Naive thymus-derived CD4-positive, alpha-beta T cell (primary cell): ENCODE data around the gene DENND6A. TPM values are rescaled to one million over a fixed set of nuclear protein-coding genes. Genes with fewer than 3 reads are reported as not detected.
"Not testable (repeated sequence)": the region's sequence is repeated elsewhere in the genome, so short reads cannot be mapped to it uniquely, and the experiment has no call there.

Experiments used
- ATAC-seq: fragments of 150-1000 bp; cut with Tn5 transposase; 2 replicates; pipeline ENCODE4 v1.10.0; 2021; ENCODE audit warnings: mild to moderate bottlenecking, moderate library complexity
- CTCF ChIA-PET: fragments of 350-600 bp; sonication (Branson Sonifier 250); formaldehyde crosslinking; loops from one replicate; lab custom pipeline; 2021; ENCODE audit warnings: antibody characterized with exemption; lab: Charles Lee
- POLR2A ChIA-PET: fragments of 350-600 bp; sonication (Branson Sonifier 250); formaldehyde crosslinking; loops from one replicate; lab custom pipeline; 2021; ENCODE audit warnings: antibody characterized with exemption, inconsistent platforms; lab: Charles Lee
- DNase-seq, 9 donors: peaks; one replicate each; pipeline versions ENCODE4 v3.0.0 to v3.0.0-alpha.2; 2020 to 2022; ENCODE audit warnings: mixed read lengths in 1 of 9
- H3K27ac ChIP-seq: one replicate; pipeline ENCODE4 v1.7.0; 2013; ENCODE audit warnings: mild to moderate bottlenecking, low read depth, low read length, moderate library complexity
- H3K27me3 ChIP-seq, 2 donors: one replicate each; pipeline ENCODE4 v1.7.0; 2013; ENCODE audit warnings: low read length in 2 of 2, mild to moderate bottlenecking in 2 of 2, moderate library complexity in 2 of 2; ENCODE audit not compliant: control insufficient read depth in 2 of 2, insufficient read depth in 2 of 2
- H3K36me3 ChIP-seq, 3 experiments: 1 replicate in 2 of 3; 2 replicates in 1 of 3; pipeline ENCODE4 v1.7.0; 2013; ENCODE audit warnings: low read length in 3 of 3, mild to moderate bottlenecking in 3 of 3, moderate library complexity in 1 of 3; ENCODE audit not compliant: insufficient read depth in 3 of 3, control insufficient read depth in 2 of 3
- H3K4me1 ChIP-seq, 2 donors: one replicate each; pipeline ENCODE4 v1.7.0; 2013; ENCODE audit warnings: low read length in 2 of 2, mild to moderate bottlenecking in 2 of 2, moderate library complexity in 1 of 2; ENCODE audit not compliant: control insufficient read depth in 2 of 2, insufficient read depth in 2 of 2
- H3K4me3 ChIP-seq: 2 replicates; pipeline ENCODE4 v1.7.0; 2013; ENCODE audit warnings: mild to moderate bottlenecking, low read length
- H3K9me3 ChIP-seq, 3 experiments: 1 replicate in 2 of 3; 2 replicates in 1 of 3; pipeline ENCODE4 v1.7.0; 2013; ENCODE audit warnings: low read length in 3 of 3; ENCODE audit not compliant: control insufficient read depth in 2 of 3
- H3K27ac Mint-ChIP-seq, 9 donors: one replicate each; pipeline ENCODE4 v1.8.0; 2020 to 2022; ENCODE audit warnings: mixed read lengths in 9 of 9, mild to moderate bottlenecking in 8 of 9, moderate library complexity in 5 of 9, inconsistent platforms in 2 of 9
- H3K27me3 Mint-ChIP-seq, 5 donors: one replicate each; pipeline ENCODE4 v1.8.0; 2021 to 2022; ENCODE audit warnings: mixed read lengths in 5 of 5, mild to moderate bottlenecking in 1 of 5
- H3K36me3 Mint-ChIP-seq, 5 donors: one replicate each; pipeline ENCODE4 v1.8.0; 2020 to 2022; ENCODE audit warnings: mixed read lengths in 5 of 5, mild to moderate bottlenecking in 3 of 5, inconsistent platforms in 1 of 5
- H3K4me1 Mint-ChIP-seq, 7 donors: one replicate each; pipeline ENCODE4 v1.8.0; 2020 to 2022; ENCODE audit warnings: mixed read lengths in 7 of 7, mild to moderate bottlenecking in 3 of 7, inconsistent platforms in 1 of 7
- H3K4me3 Mint-ChIP-seq, 10 donors: one replicate each; pipeline ENCODE4 v1.8.0; 2020 to 2022; ENCODE audit warnings: mild to moderate bottlenecking in 10 of 10, mixed read lengths in 10 of 10, moderate library complexity in 6 of 10, inconsistent platforms in 2 of 10
- H3K9me3 Mint-ChIP-seq, 11 donors: one replicate each; pipeline ENCODE4 v1.8.0; 2020 to 2022; ENCODE audit warnings: mixed read lengths in 11 of 11, mild to moderate bottlenecking in 4 of 11, inconsistent platforms in 1 of 11, moderate library complexity in 1 of 11
- intact Hi-C, 2 donors: fragments of 100-400 bp; cut with micrococcal nuclease; formaldehyde crosslinking; loops; one replicate each; pipeline ENCODE4 v1.15.1; 2023
- polyA plus RNA-seq, 2 donors: library from polyadenylated mRNA; unstranded; fragments of 300-500 nt; fragmentation: Illumina TruSeq; gene quantifications; one replicate each; pipeline ENCODE4 v1.2.3, GENCODE V29; 2021
- total RNA-seq, 6 experiments: library from RNA in 5 of 6; stranded (reverse) in 5 of 6; gene quantifications; 1 replicate in 5 of 6; 2 replicates in 1 of 6; pipeline ENCODE4 v1.2.3 and lab custom pipeline; 2021 to 2026

DENND6A gene
- total and polyA plus RNA-seq, 7 experiments from 2014 or later = 24.8 to 76.6 (median 40.8) TPM

- no peak overlapping the region for H3K4me3 ChIP-seq
- Mint-ChIP-seq H3K27me3 (peaks cover 0 to 3% (median 0%) of the 10 kb centered on the region in 5 donors), H3K4me3 (no peak overlapping the region), H3K27ac (no peak overlapping the region), H3K4me1 (peaks cover 0 to 1% (median 0%) of the 10 kb centered on the region in 7 donors), H3K36me3 (no peaks in the 10 kb centered on the region), H3K9me3 (no peaks in the 10 kb centered on the region)
- ChIA-PET POLR2A (interaction anchor here (0.8 kb wide), 1 partner anchor 1024 kb away, joined by 4 read pairs; no protein-coding TSS in a partner anchor), CTCF (no interaction called here)
- intact Hi-C loops = no loop called here
- H3K4me1 ChIP-seq = no peaks in the 10 kb centered on the region
- no peaks in the 10 kb centered on the region for H3K9me3 ChIP-seq
- no peak overlapping the region for H3K27ac ChIP-seq
- no peak for DNase-seq
- ATAC-seq = no peak
- no peaks in the 10 kb centered on the region for H3K36me3 ChIP-seq
- H3K27me3 ChIP-seq = no peaks in the 10 kb centered on the region
Measured at GRCh38 chr3:57717205-57717868, 24.5 kb upstream of the DENND6A start.

GRCh38 chr3:57715686-57716085 is 22.8 kb upstream of the DENND6A start:
- H3K4me3 Mint-ChIP-seq = no peak overlapping the region
- peaks cover 0 to 3% (median 0%) of the 10 kb centered on the region in 5 donors for H3K27me3 Mint-ChIP-seq
- Histone ChIP-seq H3K4me3 (no peak overlapping the region), H3K9me3 (no peaks in the 10 kb centered on the region), H3K36me3 (no peaks in the 10 kb centered on the region), H3K27me3 (no peaks in the 10 kb centered on the region), H3K4me1 (no peaks in the 10 kb centered on the region), H3K27ac (no peak overlapping the region)
- H3K9me3 Mint-ChIP-seq = no peaks in the 10 kb centered on the region
- CTCF ChIA-PET = no interaction called here
- POLR2A ChIA-PET = interaction anchor here (0.9 to 1.4 kb wide), 2 partner anchors 9 to 23 kb away, joined by 3 read pairs; partner anchors contain the start of gene DENND6A
- no peak overlapping the region for H3K27ac Mint-ChIP-seq
- ATAC-seq = no peak
- intact Hi-C loops = no loop called here
- H3K4me1 Mint-ChIP-seq = peaks cover 0 to 1% (median 0%) of the 10 kb centered on the region in 7 donors
- no peak for DNase-seq
- H3K36me3 Mint-ChIP-seq = peaks cover 0 to under 1% (median 0%) of the 10 kb centered on the region in 5 donors

GRCh38 chr3:57709559-57709958 is 16.7 kb upstream of the DENND6A start:
- DNase-seq (no peak), ATAC-seq (no peak)
- peaks cover 0 to 3% (median 0%) of the 10 kb centered on the region in 5 donors for H3K36me3 Mint-ChIP-seq
- ChIA-PET CTCF (no interaction called here), POLR2A (interaction anchor here (1.2 kb wide), 1 partner anchor 17 kb away, joined by 4 read pairs; the partner anchor contains the start of gene DENND6A)
- no peaks in the 10 kb centered on the region for H3K9me3 Mint-ChIP-seq
- H3K27me3 Mint-ChIP-seq = peaks cover 0 to 18% (median 0%) of the 10 kb centered on the region in 5 donors
- H3K27ac ChIP-seq = no peak overlapping the region
- no peaks in the 10 kb centered on the region for H3K9me3 ChIP-seq
- H3K36me3 ChIP-seq = no peaks in the 10 kb centered on the region
- intact Hi-C loops = no loop called here
- no peak overlapping the region for H3K4me3 ChIP-seq
- H3K4me3 Mint-ChIP-seq = no peak overlapping the region
- no peaks in the 10 kb centered on the region for H3K4me1 ChIP-seq
- H3K4me1 Mint-ChIP-seq = peaks cover 1 to 7% (median 5%) of the 10 kb centered on the region in 7 donors
- H3K27me3 ChIP-seq = no peaks in the 10 kb centered on the region
- no peak overlapping the region for H3K27ac Mint-ChIP-seq

GRCh38 chr3:57709031-57709430 is 16.2 kb upstream of the DENND6A start:
- intact Hi-C loops = no loop called here
- Histone ChIP-seq H3K4me1 (no peaks in the 10 kb centered on the region), H3K9me3 (no peaks in the 10 kb centered on the region), H3K27ac (no peak overlapping the region), H3K4me3 (no peak overlapping the region), H3K27me3 (no peaks in the 10 kb centered on the region), H3K36me3 (no peaks in the 10 kb centered on the region)
- Mint-ChIP-seq H3K4me3 (no peak overlapping the region), H3K27me3 (peaks cover 0 to 18% (median 0%) of the 10 kb centered on the region in 5 donors), H3K36me3 (peaks cover 0 to 3% (median 0%) of the 10 kb centered on the region in 5 donors), H3K9me3 (no peaks in the 10 kb centered on the region), H3K4me1 (peaks cover 0 to 8% (median 5%) of the 10 kb centered on the region in 7 donors), H3K27ac (no peak overlapping the region)
- DNase-seq (no peak), ATAC-seq (no peak)
- ChIA-PET CTCF (interaction anchor here (0.6 kb wide), 2 partner anchors 30 to 45 kb away, joined by 3 to 5 read pairs; no protein-coding TSS in a partner anchor), POLR2A (no interaction called here)

GRCh38 chr3:57706462-57706861 is 13.6 kb upstream of the DENND6A start:
- POLR2A ChIA-PET = no interaction called here
- H3K27me3 Mint-ChIP-seq = peaks cover 0 to 18% (median 0%) of the 10 kb centered on the region in 5 donors

GRCh38 chr3:57705351-57705750 is 12.5 kb upstream of the DENND6A start:
- H3K27ac ChIP-seq, H3K4me3 Mint-ChIP-seq, DNase-seq, CTCF ChIA-PET, intact Hi-C loops, H3K4me3 ChIP-seq, H3K4me1 ChIP-seq, H3K9me3 ChIP-seq, H3K27me3 ChIP-seq, H3K36me3 ChIP-seq, H3K27ac Mint-ChIP-seq, H3K36me3 Mint-ChIP-seq, H3K9me3 Mint-ChIP-seq, ATAC-seq, POLR2A ChIA-PET: not testable (repeated sequence)
- Mint-ChIP-seq H3K27me3 (peaks cover 0 to 14% (median 0%) of the 10 kb centered on the region in 5 donors), H3K4me1 (peaks cover 0 to 11% (median 5%) of the 10 kb centered on the region in 7 donors)

More at GRCh38 chr3:57706462-57706861, 13.6 kb upstream of the DENND6A start:
- intact Hi-C loops = no loop called here
- ATAC-seq (peak; percentile 71), DNase-seq (no peak)
- Mint-ChIP-seq H3K36me3 (peaks cover 0 to 3% (median 0%) of the 10 kb centered on the region in 5 donors), H3K9me3 (peaks cover 0 to 2% (median 0%) of the 10 kb centered on the region in 11 donors), H3K4me1 (peaks cover 0 to 11% (median 5%) of the 10 kb centered on the region in 7 donors), H3K27ac (no peak overlapping the region), H3K4me3 (no peak overlapping the region)
- no peaks in the 10 kb centered on the region for H3K9me3 ChIP-seq
- CTCF ChIA-PET = no interaction called here
- no peak overlapping the region for H3K4me3 ChIP-seq
- no peak overlapping the region for H3K27ac ChIP-seq
- no peaks in the 10 kb centered on the region for H3K4me1 ChIP-seq
- no peaks in the 10 kb centered on the region for H3K36me3 ChIP-seq
- no peaks in the 10 kb centered on the region for H3K27me3 ChIP-seq
